SK-N-SH treated with all-trans-retinoic acid at 6 μM for 48 hours (cell line): ENCODE data around the gene SPACA6.

ENCODE experiments used
- CSDC2 ChIP-seq: fragments of 250-450 bp; sonication (Bioruptor Pico); IDR thresholded peaks from 2 replicates; pipeline ENCODE4 v1.5.0; 2020; ENCODE audit warnings: mild to moderate bottlenecking, moderate library complexity
- ESRRG ChIP-seq: fragments of 250-450 bp; sonication (Bioruptor Pico); IDR thresholded peaks from 2 replicates; pipeline ENCODE4 v1.6.1; 2021; ENCODE audit warnings: mild to moderate bottlenecking
- RARB ChIP-seq: fragments of 250-450 bp; sonication (Bioruptor Pico); IDR thresholded peaks from 2 replicates; pipeline ENCODE4 v1.8.0; 2021; ENCODE audit warnings: mild to moderate bottlenecking, moderate library complexity
- SNAI2 ChIP-seq: fragments of 250-450 bp; sonication (Bioruptor Pico); IDR thresholded peaks from 2 replicates; pipeline ENCODE4 v1.5.0; 2020; ENCODE audit warnings: mild to moderate bottlenecking, moderate library complexity
- ZFP3 ChIP-seq: fragments of 250-450 bp; sonication (Bioruptor Pico); IDR thresholded peaks from 2 replicates; pipeline ENCODE4 v1.5.0; 2020; ENCODE audit warnings: mild to moderate bottlenecking, moderate library complexity
- ZFP30 ChIP-seq: fragments of 450-650 bp; formaldehyde crosslinking; IDR thresholded peaks from 2 replicates; pipeline ENCODE4 v1.5.0; 2022; ENCODE audit warnings: mild to moderate bottlenecking, moderate library complexity
- ZNF565 ChIP-seq: fragments of 450-650 bp; formaldehyde crosslinking; conservative IDR thresholded peaks from 2 replicates; pipeline ENCODE4 v1.5.0; 2020; ENCODE audit warnings: low read depth, mild to moderate bottlenecking, moderate library complexity
- TF ChIP-seq, protein P1 (sequence below): fragments of 250-450 bp; sonication (Bioruptor Pico); IDR thresholded peaks from 2 replicates; pipeline ENCODE4 v1.8.0; 2020; ENCODE audit warnings: mild to moderate bottlenecking, moderate library complexity, borderline replicate concordance

DNA sequence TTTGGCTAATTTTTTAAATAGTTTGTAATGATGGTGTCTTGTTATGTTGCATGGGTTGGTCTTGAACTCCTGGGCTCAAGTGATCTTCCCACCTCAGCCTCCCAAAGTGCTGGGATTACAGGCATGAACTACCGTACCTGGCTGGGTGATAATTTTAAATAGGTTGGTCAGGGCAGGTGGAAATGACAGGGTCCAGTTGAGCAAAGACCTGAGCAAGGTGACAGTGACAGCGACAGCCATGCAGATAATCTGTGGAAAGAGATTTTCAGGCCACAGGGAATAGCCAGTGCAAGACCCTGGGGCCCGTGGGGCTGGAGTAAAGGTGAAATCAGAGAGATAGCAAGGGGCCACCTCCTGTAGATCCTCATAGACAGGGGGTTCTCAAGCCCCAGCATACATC lies 3.5 kb downstream of the SPACA6 start:
- TF ChIP-seq ZFP30 (no peak), ZFP3 (CRISPR knock-in tag) (no peak), CSDC2 (no peak), SNAI2 (no peak), ZNF565 (CRISPR knock-in tag) (no peak), RARB (CRISPR knock-in tag) (no peak), ESRRG (CRISPR knock-in tag) (no peak)
- TF ChIP-seq, protein P1, sequence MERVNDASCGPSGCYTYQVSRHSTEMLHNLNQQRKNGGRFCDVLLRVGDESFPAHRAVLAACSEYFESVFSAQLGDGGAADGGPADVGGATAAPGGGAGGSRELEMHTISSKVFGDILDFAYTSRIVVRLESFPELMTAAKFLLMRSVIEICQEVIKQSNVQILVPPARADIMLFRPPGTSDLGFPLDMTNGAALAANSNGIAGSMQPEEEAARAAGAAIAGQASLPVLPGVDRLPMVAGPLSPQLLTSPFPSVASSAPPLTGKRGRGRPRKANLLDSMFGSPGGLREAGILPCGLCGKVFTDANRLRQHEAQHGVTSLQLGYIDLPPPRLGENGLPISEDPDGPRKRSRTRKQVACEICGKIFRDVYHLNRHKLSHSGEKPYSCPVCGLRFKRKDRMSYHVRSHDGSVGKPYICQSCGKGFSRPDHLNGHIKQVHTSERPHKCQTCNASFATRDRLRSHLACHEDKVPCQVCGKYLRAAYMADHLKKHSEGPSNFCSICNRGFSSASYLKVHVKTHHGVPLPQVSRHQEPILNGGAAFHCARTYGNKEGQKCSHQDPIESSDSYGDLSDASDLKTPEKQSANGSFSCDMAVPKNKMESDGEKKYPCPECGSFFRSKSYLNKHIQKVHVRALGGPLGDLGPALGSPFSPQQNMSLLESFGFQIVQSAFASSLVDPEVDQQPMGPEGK (CRISPR knock-in tag): no peak
